Raji (cell line): Measurements from ENCODE around the gene ENOX2.

Experiments
- POLR2A ChIP-seq: IDR thresholded peaks from 2 replicates; pipeline ENCODE4 v1.6.1; 2011; ENCODE audit warnings: low read depth, low read length, control low read depth; ENCODE audit not compliant: insufficient read depth

ENOX2 gene, protein sequence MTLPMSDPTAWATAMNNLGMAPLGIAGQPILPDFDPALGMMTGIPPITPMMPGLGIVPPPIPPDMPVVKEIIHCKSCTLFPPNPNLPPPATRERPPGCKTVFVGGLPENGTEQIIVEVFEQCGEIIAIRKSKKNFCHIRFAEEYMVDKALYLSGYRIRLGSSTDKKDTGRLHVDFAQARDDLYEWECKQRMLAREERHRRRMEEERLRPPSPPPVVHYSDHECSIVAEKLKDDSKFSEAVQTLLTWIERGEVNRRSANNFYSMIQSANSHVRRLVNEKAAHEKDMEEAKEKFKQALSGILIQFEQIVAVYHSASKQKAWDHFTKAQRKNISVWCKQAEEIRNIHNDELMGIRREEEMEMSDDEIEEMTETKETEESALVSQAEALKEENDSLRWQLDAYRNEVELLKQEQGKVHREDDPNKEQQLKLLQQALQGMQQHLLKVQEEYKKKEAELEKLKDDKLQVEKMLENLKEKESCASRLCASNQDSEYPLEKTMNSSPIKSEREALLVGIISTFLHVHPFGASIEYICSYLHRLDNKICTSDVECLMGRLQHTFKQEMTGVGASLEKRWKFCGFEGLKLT

DNA sequence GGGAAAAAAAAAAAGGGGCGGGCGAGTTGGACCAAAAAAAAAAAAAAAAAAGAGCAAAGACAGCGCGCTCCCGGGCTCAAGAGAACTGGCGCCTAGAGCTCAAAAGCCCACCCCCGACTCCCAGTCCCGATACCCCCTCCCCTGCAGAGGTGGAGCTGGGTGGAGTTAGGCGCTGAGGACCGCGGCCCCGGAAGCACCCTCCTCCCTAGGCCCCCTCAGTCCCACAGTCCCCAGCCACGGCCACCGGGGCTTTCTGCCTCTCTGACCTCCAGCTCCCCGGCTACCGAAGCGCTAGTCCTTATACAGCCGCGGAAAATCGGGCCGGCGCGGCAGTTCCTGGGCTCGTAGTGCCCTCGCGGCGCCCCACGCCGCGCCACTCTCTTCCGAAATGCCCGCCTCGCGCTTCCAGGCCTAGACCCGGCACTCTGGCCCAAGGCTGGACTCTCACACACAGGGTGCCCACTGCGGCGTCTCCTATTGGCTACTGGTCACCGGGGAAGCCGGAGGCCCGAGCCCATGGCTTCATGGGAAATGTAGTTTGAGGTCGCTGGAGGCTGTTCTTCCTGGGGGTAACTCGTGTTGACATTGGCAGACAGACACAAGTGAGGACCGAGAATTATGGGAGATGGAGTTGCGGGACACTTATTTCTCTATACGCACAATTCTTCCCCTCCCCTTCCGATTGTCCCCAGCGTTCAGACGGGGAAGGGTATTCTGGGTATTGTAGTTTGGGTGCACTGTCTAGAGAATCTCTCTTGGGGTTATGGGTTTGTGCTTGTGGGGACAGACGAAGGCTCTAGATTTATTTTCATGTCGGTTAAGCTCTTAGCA, at the start of gene ENOX2:
Gene ENOX2, minus strand, starts transcription at position 427 of the 831 bp plus-strand sequence. CDS start 199,993 bp downstream, outside the sequence.
- TF ChIP-seq POLR2A, result peak; percentile 66

DNA sequence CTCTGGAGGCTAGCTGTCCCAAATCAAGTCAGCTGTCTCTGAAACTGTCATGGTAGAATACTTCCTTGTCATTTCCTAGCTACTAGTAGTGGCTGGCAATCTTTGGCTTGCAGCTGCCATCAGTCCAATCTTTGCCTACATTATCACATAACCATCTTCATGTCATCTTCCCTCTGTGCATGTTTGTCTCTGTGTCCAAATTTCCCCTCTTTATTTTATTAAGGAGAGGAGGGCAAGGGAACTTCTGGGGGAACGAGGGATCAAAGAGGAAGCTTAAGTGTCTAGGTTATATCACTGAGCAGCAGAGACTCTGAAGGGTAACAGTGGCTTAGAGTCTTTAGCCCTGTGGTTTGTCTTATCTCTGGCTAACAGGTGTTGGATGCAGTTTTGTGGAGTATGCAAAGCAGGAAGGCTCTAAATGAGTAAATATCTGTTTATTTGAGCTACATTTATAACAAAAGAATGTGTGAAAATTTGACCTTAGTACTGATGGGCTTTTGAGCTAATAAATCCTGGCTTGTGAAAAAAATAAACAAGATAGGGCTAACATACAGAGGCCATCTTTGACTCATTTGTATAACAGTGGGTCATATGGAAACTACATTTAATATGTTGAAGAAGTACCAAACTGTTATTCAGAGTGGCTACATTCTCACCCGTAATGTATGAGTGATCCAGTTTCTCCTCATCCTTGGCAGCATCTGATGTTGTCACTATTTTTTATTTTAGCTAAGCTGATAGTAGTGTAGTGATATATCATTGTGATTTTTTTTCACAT, 49.4 kb upstream of the ENOX2 start:
- no peak for TF ChIP-seq POLR2A

- no peak for TF ChIP-seq POLR2A
These were observed 41.2 kb upstream of the ENOX2 start for GRCh38 chrX:130944230-130944629.

GRCh38 chrX:130937101-130937500, 34.1 kb upstream of the ENOX2 start:
- no peak for TF ChIP-seq POLR2A

- no peak for TF ChIP-seq POLR2A
These were observed 30.3 kb upstream of the ENOX2 start for GRCh38 chrX:130933358-130933757.

GRCh38 chrX:130916636-130917422, 13.8 kb upstream of the ENOX2 start:
- TF ChIP-seq POLR2A, result no peak

- TF ChIP-seq POLR2A, result no peak
These were observed 12.3 kb upstream of the ENOX2 start for GRCh38 chrX:130915302-130915701.

- no peak for TF ChIP-seq POLR2A
These were observed 6.6 kb upstream of the ENOX2 start for GRCh38 chrX:130909469-130910136.

- no peak for TF ChIP-seq POLR2A
These were observed 3.8 kb upstream of the ENOX2 start for GRCh38 chrX:130906776-130907175.

DNA sequence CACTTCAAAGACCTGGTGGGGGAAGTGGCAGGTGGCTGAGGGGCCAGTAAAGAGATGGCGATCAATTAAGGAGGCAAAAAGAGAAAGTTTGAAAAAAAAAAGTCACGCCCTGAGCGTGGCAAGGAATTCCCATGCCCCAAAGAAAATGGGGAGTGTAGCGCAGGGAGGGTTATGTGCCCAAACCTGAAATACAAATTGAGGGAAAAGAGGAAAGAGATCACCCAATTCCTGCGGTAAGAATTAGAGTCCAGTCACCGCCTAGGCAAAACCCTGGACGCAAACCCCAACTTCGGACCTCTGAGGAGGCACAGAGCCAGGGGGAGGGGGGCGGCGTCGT, 595 bp downstream of the ENOX2 start:
- no peak for TF ChIP-seq POLR2A

DNA sequence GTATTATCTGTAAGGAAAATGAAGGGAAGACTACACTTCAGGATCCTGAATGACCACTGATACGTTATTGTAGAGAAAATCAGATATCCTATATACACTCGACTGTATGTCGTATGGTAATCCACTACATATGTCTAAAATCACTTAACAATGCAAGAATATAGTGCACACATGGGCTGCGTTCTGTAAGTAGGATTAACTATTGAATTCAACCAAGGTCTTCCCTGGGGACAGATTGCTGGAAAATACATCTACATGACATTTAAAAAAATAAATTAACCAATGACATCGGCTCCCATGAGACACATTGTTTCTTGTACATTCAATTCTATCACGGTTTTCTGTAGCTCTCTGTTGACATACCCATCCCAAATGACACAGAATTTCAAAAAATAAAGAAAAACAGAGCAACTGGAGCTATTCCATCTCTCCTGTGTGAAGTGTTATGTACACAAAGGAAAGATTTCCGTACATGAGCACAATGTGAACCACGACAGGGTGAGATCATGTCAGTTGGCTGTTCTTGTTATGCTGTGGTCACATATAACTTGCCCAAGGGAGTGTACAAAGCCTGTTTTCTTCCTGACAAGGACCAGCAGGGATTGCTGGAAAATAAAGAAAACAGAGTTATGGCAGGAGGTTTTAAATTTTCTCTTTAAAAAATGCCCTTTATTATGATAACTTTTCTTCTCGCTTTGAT, 6.1 kb downstream of the ENOX2 start:
- no peak for TF ChIP-seq POLR2A

GRCh38 chrX:130896026-130896425, 7.0 kb downstream of the ENOX2 start:
- TF ChIP-seq POLR2A, result no peak

GRCh38 chrX:130895299-130895698, 7.7 kb downstream of the ENOX2 start:
- no peak for TF ChIP-seq POLR2A
